Astrocyte (in vitro differentiated cells and primary cell): ENCODE data around the gene SHISAL1. TPM values are rescaled to one million over a fixed set of nuclear protein-coding genes. Genes with fewer than 3 reads are reported as not detected.

Experiments
- DNase-seq: peaks from one replicate; pipeline ENCODE4 v3.0.0-alpha.2; 2010; ENCODE audit warnings: low read depth
- FAIRE-seq: peaks from 2 replicates; lab custom pipeline; 2011; peaks lifted over from hg19 to GRCh38; lab: Jason Lieb, UNC
- H2AFZ ChIP-seq: 2 replicates; pipeline ENCODE4 v1.6.0; 2012; ENCODE audit warnings: low read depth, low read length, inconsistent platforms
- H3K27ac ChIP-seq: 2 replicates; pipeline ENCODE4 v1.5.1; 2011; ENCODE audit warnings: low read depth, low read length, inconsistent platforms
- H3K27me3 ChIP-seq: 2 replicates; pipeline ENCODE4 v1.6.0; 2011; ENCODE audit warnings: low read length, inconsistent platforms; ENCODE audit not compliant: insufficient read depth
- H3K36me3 ChIP-seq: 2 replicates; pipeline ENCODE4 v1.5.1; 2011; ENCODE audit warnings: low read length, inconsistent platforms; ENCODE audit not compliant: insufficient read depth
- H3K4me1 ChIP-seq: 2 replicates; pipeline ENCODE4 v1.5.1; 2011; ENCODE audit warnings: low read length, inconsistent platforms; ENCODE audit not compliant: insufficient read depth
- H3K4me2 ChIP-seq: 2 replicates; pipeline ENCODE4 v1.6.0; 2012; ENCODE audit warnings: low read length, inconsistent platforms
- H3K4me3 ChIP-seq: 2 replicates; pipeline ENCODE4 v1.5.1; 2011; ENCODE audit warnings: low read depth, mild to moderate bottlenecking, low read length, inconsistent platforms; ENCODE audit not compliant: insufficient read depth
- H3K79me2 ChIP-seq: 2 replicates; pipeline ENCODE4 v1.6.0; 2012; ENCODE audit warnings: mild to moderate bottlenecking, low read length, inconsistent platforms; ENCODE audit not compliant: insufficient read depth
- H3K9ac ChIP-seq: 2 replicates; pipeline ENCODE4 v1.6.0; 2012; ENCODE audit warnings: mild to moderate bottlenecking, low read length, inconsistent platforms
- H3K9me3 ChIP-seq: 2 replicates; pipeline ENCODE4 v1.5.1; 2012; ENCODE audit warnings: low read depth, mild to moderate bottlenecking, low read length, inconsistent platforms; ENCODE audit not compliant: insufficient read depth
- H4K20me1 ChIP-seq: 2 replicates; pipeline ENCODE4 v1.6.0; 2012; ENCODE audit warnings: low read length, inconsistent platforms; ENCODE audit not compliant: insufficient read depth
- H3K27ac Mint-ChIP-seq: one replicate; pipeline ENCODE4 v1.8.0; 2021; ENCODE audit warnings: mild to moderate bottlenecking, mixed read lengths; ENCODE audit not compliant: unreplicated experiment
- H3K27me3 Mint-ChIP-seq: one replicate; pipeline ENCODE4 v1.8.0; 2021; ENCODE audit warnings: low read depth, mixed read lengths; ENCODE audit not compliant: unreplicated experiment
- H3K36me3 Mint-ChIP-seq: one replicate; pipeline ENCODE4 v1.8.0; 2021; ENCODE audit warnings: low read depth, mixed read lengths; ENCODE audit not compliant: unreplicated experiment
- H3K4me1 Mint-ChIP-seq: one replicate; pipeline ENCODE4 v1.8.0; 2021; ENCODE audit warnings: low read depth, mixed read lengths; ENCODE audit not compliant: unreplicated experiment
- H3K4me3 Mint-ChIP-seq: one replicate; pipeline ENCODE4 v1.8.0; 2021; ENCODE audit warnings: mild to moderate bottlenecking, moderate library complexity, mixed read lengths; ENCODE audit not compliant: unreplicated experiment
- H3K9me3 Mint-ChIP-seq: one replicate; pipeline ENCODE4 v1.8.0; 2021; ENCODE audit warnings: mild to moderate bottlenecking, mixed read lengths; ENCODE audit not compliant: unreplicated experiment
- EZH2 ChIP-seq: IDR thresholded peaks from 2 replicates; pipeline ENCODE4 v1.6.1; 2012; ENCODE audit warnings: mild to moderate bottlenecking, low read length, inconsistent platforms; ENCODE audit not compliant: insufficient read depth
- total RNA-seq: library from RNA; stranded (reverse); gene quantifications from 2 replicates; pipeline ENCODE4 v1.2.1, GENCODE V29; 2021
- TF ChIP-seq, protein P1 (sequence below): IDR thresholded peaks from 2 replicates; pipeline ENCODE4 v1.5.1; 2011; ENCODE audit warnings: low read depth, mild to moderate bottlenecking, inconsistent platforms, low read length, moderate library complexity; ENCODE audit not compliant: insufficient read depth

Gene SHISAL1
- total RNA-seq, 1 donor from 2014 or later = 0.36 TPM

DNA sequence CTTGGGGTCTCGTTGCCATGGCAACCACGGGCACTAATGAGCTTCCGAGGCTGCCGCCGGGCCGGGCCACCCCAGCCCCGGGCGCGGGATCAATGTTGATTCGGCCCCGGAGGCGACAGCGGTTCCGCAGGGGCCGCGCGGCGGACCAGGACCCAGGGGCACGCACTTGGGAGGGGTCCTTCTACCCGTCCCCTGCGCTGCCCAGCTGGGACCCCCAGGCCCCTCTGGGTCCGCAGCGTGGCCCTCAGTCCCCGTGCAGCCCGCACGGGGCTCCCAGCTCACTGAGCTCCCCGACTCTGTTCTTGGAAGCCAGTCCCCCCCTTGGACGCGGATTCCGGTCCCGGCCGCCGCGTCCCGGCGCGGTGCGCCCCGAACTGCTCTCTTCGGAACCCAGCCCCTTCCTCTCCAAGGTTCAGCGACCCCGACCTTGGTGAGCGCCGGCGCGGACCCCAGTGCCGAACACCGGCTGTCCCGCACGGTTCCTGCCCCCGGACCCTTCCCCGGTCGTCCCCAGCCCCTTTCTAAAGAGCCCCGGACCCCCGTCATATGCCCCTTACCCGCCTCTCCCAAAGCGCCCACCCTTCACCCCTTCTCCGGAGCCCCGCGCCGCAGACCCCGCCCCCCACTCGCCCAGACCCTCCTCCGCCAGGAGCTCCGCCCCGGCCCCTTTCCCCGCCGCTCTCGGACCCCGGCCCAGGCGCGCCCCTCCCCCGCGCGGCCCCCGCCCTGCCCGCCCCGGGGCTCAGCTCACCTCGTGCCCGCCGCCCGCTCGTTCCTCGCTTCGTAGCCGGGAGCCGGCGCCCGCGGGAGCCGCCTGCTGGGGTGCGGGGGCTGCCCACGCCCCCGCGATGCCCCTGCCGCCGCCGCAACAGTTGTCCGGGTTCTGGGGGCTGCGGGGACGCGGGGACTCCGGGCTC lies 18.3 kb upstream of the SHISAL1 start:
- no peak overlapping the region for H3K9ac ChIP-seq
- no peaks in the 10 kb centered on the region for H3K9me3 ChIP-seq
- no peak overlapping the region for H3K27ac Mint-ChIP-seq
- no peaks in the 10 kb centered on the region for H3K79me2 ChIP-seq
- TF ChIP-seq, protein P1, sequence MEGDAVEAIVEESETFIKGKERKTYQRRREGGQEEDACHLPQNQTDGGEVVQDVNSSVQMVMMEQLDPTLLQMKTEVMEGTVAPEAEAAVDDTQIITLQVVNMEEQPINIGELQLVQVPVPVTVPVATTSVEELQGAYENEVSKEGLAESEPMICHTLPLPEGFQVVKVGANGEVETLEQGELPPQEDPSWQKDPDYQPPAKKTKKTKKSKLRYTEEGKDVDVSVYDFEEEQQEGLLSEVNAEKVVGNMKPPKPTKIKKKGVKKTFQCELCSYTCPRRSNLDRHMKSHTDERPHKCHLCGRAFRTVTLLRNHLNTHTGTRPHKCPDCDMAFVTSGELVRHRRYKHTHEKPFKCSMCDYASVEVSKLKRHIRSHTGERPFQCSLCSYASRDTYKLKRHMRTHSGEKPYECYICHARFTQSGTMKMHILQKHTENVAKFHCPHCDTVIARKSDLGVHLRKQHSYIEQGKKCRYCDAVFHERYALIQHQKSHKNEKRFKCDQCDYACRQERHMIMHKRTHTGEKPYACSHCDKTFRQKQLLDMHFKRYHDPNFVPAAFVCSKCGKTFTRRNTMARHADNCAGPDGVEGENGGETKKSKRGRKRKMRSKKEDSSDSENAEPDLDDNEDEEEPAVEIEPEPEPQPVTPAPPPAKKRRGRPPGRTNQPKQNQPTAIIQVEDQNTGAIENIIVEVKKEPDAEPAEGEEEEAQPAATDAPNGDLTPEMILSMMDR = no peak
- TF ChIP-seq EZH2 = peak; percentile 100
- H3K4me1 Mint-ChIP-seq = no peaks in the 10 kb centered on the region
- no peak overlapping the region for H3K27ac ChIP-seq
- no peaks in the 10 kb centered on the region for H3K36me3 ChIP-seq
- peaks cover 56% of the 10 kb centered on the region for H3K27me3 Mint-ChIP-seq
- H3K4me3 ChIP-seq = peak overlapping the region; percentile 23
- peak overlapping the region; percentile 26 for H2AFZ ChIP-seq
- peaks cover 6% of the 10 kb centered on the region for H4K20me1 ChIP-seq
- no peaks in the 10 kb centered on the region for H3K36me3 Mint-ChIP-seq
- FAIRE-seq (no peak), DNase-seq (no peak)
- H3K9me3 Mint-ChIP-seq = no peaks in the 10 kb centered on the region
- no peak overlapping the region for H3K4me3 Mint-ChIP-seq
- H3K4me1 ChIP-seq = peaks cover 3% of the 10 kb centered on the region
- peak overlapping the region; percentile 70 for H3K4me2 ChIP-seq
- H3K27me3 ChIP-seq = peaks cover 22% of the 10 kb centered on the region

DNA sequence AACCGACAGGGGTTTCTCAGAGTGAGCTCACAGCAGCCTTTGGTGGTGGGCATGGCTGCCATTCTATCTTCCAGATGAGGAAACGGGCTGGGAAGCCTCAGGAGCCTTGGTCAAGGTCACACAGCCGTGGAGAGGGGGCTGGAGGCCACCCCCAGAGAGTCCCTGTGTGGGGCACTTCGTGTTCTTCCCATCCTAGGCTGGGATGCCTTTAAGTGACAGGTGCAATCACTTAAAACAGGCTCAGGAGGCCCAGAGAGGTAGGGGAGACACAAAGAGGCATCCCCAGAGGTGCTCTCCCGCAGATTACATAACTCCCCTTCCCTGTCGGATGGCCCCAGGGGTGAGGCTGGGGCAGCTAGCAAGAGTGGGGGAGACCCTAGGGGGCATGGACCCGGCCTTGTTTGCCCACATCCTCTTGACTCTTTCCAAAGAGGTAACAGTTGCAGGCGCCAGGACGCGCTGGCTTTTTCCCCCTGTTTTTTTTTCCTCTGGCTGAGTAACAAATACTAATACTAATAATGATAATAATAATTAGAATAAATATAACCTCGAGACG lies 17.5 kb upstream of the SHISAL1 start:
- H2AFZ ChIP-seq = no peak overlapping the region
- no peak for FAIRE-seq
- no peaks in the 10 kb centered on the region for H3K36me3 ChIP-seq
- H3K27me3 ChIP-seq = peaks cover 22% of the 10 kb centered on the region
- H3K27me3 Mint-ChIP-seq = peaks cover 63% of the 10 kb centered on the region
- peaks cover 6% of the 10 kb centered on the region for H4K20me1 ChIP-seq
- no peaks in the 10 kb centered on the region for H3K4me1 Mint-ChIP-seq
- DNase-seq = no peak
- H3K36me3 Mint-ChIP-seq = no peaks in the 10 kb centered on the region
- no peak overlapping the region for H3K27ac ChIP-seq
- peaks cover 7% of the 10 kb centered on the region for H3K4me1 ChIP-seq
- TF ChIP-seq EZH2 = no peak
- TF ChIP-seq, protein P1 = no peak
- H3K4me3 Mint-ChIP-seq = no peak overlapping the region
- no peak overlapping the region for H3K4me3 ChIP-seq
- no peak overlapping the region for H3K4me2 ChIP-seq
- H3K9ac ChIP-seq = no peak overlapping the region
- H3K27ac Mint-ChIP-seq = no peak overlapping the region
- no peaks in the 10 kb centered on the region for H3K9me3 Mint-ChIP-seq
- H3K9me3 ChIP-seq = no peaks in the 10 kb centered on the region
- no peaks in the 10 kb centered on the region for H3K79me2 ChIP-seq
